Upper lobe of left lung (tissue), 6 donors: ENCODE data around the gene GALNT2. TPM values are rescaled to one million over a fixed set of nuclear protein-coding genes. Genes with fewer than 3 reads are reported as not detected.

Experiments
- ATAC-seq, 2 donors: fragments of 200-7000 bp; cut with Tn5 transposase; one replicate each; pipeline ENCODE4 v1.9.1; 2022; ENCODE audit warnings: mild to moderate bottlenecking in 2 of 2, moderate library complexity in 2 of 2; ENCODE audit not compliant: low FRiP score in 2 of 2
- DNase-seq, 2 donors: peaks; one replicate each; pipeline ENCODE4 v3.0.0-alpha.2; 2019 to 2020
- H3K27ac ChIP-seq, 4 donors: fragments of 200-600 bp; sonication (generic); one replicate each; pipeline ENCODE4 v1.5.1; 2016 to 2019
- H3K27me3 ChIP-seq, 4 donors: fragments of 200-600 bp; sonication (generic); one replicate each; pipeline ENCODE4 v1.5.1; 2017 to 2019
- H3K36me3 ChIP-seq, 4 donors: fragments of 200-600 bp; sonication (generic); one replicate each; pipeline ENCODE4 v1.5.1; 2016 to 2019
- H3K4me1 ChIP-seq, 4 donors: fragments of 200-600 bp; sonication (generic); one replicate each; pipeline ENCODE4 v1.5.1; 2018 to 2019
- H3K4me3 ChIP-seq, 4 donors: fragments of 200-600 bp; sonication (generic); one replicate each; pipeline ENCODE4 v1.5.1; 2017 to 2019; ENCODE audit warnings: mild to moderate bottlenecking in 2 of 4, moderate library complexity in 1 of 4
- H3K9me3 ChIP-seq, 4 donors: fragments of 200-600 bp; sonication (generic); one replicate each; pipeline ENCODE4 v1.5.1; 2018 to 2019
- EP300 ChIP-seq, 4 donors: sonication (generic); formaldehyde crosslinking; IDR thresholded peaks; one replicate each; pipeline ENCODE4 v1.5.1; 2017; ENCODE audit warnings: antibody characterized with exemption in 4 of 4, control low read depth in 2 of 4
- POLR2A ChIP-seq, 4 donors: fragments of 450-650 bp; IDR thresholded peaks; one replicate each; pipeline ENCODE4 v1.5.1; 2016 to 2017; ENCODE audit warnings: antibody characterized with exemption in 4 of 4, mild to moderate bottlenecking in 2 of 4
- POLR2AphosphoS5 ChIP-seq, 2 donors: sonication (generic); formaldehyde crosslinking; IDR thresholded peaks; one replicate each; pipeline ENCODE4 v1.5.1; 2017; ENCODE audit warnings: antibody characterized with exemption in 2 of 2
- WGBS, 2 donors: methylation state at CpG; one replicate each; pipeline ENCODE4 v1.1.5; 2017 to 2018; 5-methylcytosine and 5-hydroxymethylcytosine counted together
- total RNA-seq, 6 donors: library from RNA; depleted of rRNA in 4 of 6; stranded (reverse); fragments of >200 nt in 4 of 6; gene quantifications; one replicate each; pipeline versions ENCODE4 v1.1.0 to v1.2.1, GENCODE V29; 2016 to 2021
- TF ChIP-seq, protein P1 (sequence below), 6 experiments: fragments of 450-650 bp in 4 of 6; fragments of 200-600 bp in 2 of 6; sonication (generic) in 2 of 6; IDR thresholded peaks; one replicate each; pipeline ENCODE4 v1.5.1; 2016 to 2019; ENCODE audit warnings: antibody characterized with exemption in 6 of 6
- donor health status: DM: no; HTN: no; CAD: no; lungs with moderate emphysema.
- donor health status: DM: no; HTN: yes; CAD: no; lungs with severe emphysema.

GALNT2 gene
- total RNA-seq, 6 donors from 2014 or later: 51.3 to 62.3 (median 56.2) TPM

DNA sequence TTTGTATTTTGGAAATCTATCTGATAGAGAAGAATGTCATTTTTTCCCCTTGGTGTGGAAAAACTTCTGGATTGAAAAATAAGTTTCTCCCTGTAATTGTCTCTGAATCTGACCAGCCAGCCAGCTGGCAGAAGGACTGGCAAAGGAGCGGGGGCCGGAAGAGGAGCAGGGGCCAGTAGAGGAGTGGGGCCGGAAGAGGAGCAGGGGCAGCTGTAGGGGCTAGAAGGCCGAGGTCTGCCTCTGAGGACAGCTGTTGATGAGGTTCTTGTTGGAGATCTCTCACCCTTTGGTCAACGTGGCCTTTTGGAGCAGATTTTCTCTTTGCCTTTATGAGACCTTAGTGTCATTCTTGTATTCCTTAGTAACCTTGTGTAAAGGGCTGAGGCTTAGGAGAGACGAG is 121.8 kb downstream of the GALNT2 start:
- H3K9me3 ChIP-seq: no peaks in the 10 kb centered on the region
- no peak for DNase-seq
- H3K27ac ChIP-seq: peak overlapping the region in 2 of 4 donors; percentile 27 to 83
- TF ChIP-seq POLR2A (IDR thresholded peaks at IDR 0.05) (no peak), POLR2AphosphoS5 (IDR thresholded peaks at IDR 0.05) (no peak), EP300 (IDR thresholded peaks at IDR 0.05) (no peak)
- TF ChIP-seq, protein P1, sequence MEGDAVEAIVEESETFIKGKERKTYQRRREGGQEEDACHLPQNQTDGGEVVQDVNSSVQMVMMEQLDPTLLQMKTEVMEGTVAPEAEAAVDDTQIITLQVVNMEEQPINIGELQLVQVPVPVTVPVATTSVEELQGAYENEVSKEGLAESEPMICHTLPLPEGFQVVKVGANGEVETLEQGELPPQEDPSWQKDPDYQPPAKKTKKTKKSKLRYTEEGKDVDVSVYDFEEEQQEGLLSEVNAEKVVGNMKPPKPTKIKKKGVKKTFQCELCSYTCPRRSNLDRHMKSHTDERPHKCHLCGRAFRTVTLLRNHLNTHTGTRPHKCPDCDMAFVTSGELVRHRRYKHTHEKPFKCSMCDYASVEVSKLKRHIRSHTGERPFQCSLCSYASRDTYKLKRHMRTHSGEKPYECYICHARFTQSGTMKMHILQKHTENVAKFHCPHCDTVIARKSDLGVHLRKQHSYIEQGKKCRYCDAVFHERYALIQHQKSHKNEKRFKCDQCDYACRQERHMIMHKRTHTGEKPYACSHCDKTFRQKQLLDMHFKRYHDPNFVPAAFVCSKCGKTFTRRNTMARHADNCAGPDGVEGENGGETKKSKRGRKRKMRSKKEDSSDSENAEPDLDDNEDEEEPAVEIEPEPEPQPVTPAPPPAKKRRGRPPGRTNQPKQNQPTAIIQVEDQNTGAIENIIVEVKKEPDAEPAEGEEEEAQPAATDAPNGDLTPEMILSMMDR (IDR thresholded peaks at IDR 0.05): no peak
- no peak for ATAC-seq
- no peaks in the 10 kb centered on the region for H3K36me3 ChIP-seq
- WGBS, 2 donors: 84 to 96% methylated on average over 6 of the region's 6 CpGs
- no peak overlapping the region for H3K4me3 ChIP-seq
- H3K27me3 ChIP-seq: no peaks in the 10 kb centered on the region
- H3K4me1 ChIP-seq: peaks cover 32 to 55% (median 45%) of the 10 kb centered on the region in 4 donors

DNA sequence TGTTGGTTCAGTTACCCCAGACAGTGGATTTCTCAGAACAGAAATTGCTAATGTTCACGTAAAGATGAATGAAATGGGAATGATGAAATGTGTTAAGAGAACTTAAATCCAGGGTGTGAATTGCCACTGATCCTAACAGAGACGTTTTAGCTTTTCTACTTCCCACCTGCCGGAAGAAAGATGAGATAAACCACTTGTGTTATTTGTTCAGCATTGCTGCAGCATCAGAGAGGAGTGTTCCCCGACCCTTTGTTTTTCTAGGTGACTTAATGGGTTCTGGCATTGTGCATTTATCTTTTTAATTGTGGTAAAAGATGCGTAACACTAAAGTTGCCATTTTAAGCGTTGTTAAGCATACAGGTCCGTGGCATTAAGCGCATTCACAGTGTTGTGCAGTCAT is 122.3 kb downstream of the GALNT2 start:
- Histone ChIP-seq H3K9me3 (no peaks in the 10 kb centered on the region), H3K36me3 (no peaks in the 10 kb centered on the region), H3K27ac (peak overlapping the region in 2 of 4 donors; percentile 27 to 83), H3K4me3 (no peak overlapping the region), H3K27me3 (no peaks in the 10 kb centered on the region), H3K4me1 (peaks cover 32 to 54% (median 45%) of the 10 kb centered on the region in 4 donors)
- TF ChIP-seq POLR2A (IDR thresholded peaks at IDR 0.05): no peak
- DNase-seq (no peak), ATAC-seq (no peak)
- 80 to 81% methylated on average over 8 of the region's 8 CpGs for WGBS, 2 donors

DNA sequence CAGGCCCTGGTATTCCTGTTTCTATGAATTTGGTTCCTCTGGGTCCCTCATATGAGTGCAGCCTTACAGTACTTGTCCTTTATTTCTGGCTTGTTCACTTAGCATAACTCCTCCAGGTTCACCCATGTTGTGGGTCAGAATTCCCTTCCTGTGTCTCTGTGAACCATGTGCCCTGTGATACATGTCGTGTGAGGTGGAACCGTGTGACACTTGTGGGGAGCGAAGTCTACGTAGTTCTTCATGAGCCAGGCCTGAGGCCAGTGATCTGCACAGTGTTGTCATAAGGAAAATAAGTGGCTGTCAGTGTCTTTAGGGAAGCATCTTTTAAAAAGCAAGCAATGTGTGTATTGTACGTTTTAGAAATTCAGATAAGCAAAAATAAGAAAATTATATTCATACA is 122.8 kb downstream of the GALNT2 start:
- no peaks in the 10 kb centered on the region for H3K9me3 ChIP-seq
- TF ChIP-seq POLR2AphosphoS5 (IDR thresholded peaks at IDR 0.05): no peak
- TF ChIP-seq EP300 (IDR thresholded peaks at IDR 0.05): no peak
- TF ChIP-seq, protein P1 (IDR thresholded peaks at IDR 0.05): no peak
- TF ChIP-seq POLR2A (IDR thresholded peaks at IDR 0.05): no peak
- WGBS, 2 donors: 90 to 91% methylated on average over 5 of the region's 5 CpGs
- no peak overlapping the region for H3K4me3 ChIP-seq
- DNase-seq (no peak), ATAC-seq (no peak)
- H3K4me1 ChIP-seq: peaks cover 32 to 51% (median 45%) of the 10 kb centered on the region in 4 donors
- no peaks in the 10 kb centered on the region for H3K36me3 ChIP-seq
- no peaks in the 10 kb centered on the region for H3K27me3 ChIP-seq
- peak overlapping the region in 3 of 4 donors; percentile 50 to 83 (median 82) for H3K27ac ChIP-seq

DNA sequence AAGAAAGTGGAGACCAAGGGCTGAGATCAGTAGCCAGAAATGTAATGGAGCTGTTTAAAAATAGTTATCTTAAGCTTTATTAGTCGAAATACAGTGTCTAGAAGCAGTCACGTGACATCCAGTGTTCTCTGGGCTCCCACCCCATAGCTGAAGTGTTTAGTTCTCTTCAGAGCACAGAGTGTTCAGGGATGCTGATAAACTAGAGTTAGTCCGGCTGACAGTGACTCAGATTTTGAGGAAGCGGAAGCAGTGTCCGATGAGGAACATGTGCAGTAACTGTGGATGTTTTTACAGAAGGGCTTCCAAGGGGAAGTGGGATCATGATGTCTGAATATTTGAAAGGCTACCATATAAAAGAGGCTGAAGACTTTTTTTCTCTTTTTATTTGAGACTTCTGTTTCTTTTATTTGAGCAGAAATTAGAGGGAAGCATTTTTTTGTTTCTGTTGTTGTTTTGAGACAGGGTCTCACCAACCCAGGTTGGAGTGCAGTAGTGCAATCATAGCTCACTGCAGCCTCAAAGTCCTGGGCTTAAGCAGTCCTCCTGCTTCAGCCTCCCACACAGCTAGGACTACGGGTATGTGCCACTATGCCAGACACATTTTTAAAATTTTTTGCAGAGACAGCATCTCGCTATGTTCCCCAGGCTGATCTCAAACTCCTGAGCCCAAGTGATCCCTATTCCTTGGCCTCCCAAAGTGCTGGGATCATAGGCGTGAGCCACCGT is 124.2 kb downstream of the GALNT2 start:
- ATAC-seq (peak; percentile 84 to 93), DNase-seq (peak in 1 of 2 donors; percentile 93)
- no peaks in the 10 kb centered on the region for H3K9me3 ChIP-seq
- no peak overlapping the region for H3K4me3 ChIP-seq
- H3K27ac ChIP-seq: peak overlapping the region; percentile 50 to 83 (median 78)
- H3K36me3 ChIP-seq: no peaks in the 10 kb centered on the region
- TF ChIP-seq, protein P1 (IDR thresholded peaks at IDR 0.05): no peak
- peak in 1 of 4 donors; percentile 33 for TF ChIP-seq POLR2A (IDR thresholded peaks at IDR 0.05)
- peak; percentile 38 to 75 for TF ChIP-seq POLR2AphosphoS5 (IDR thresholded peaks at IDR 0.05)
- peak in 1 of 4 donors; percentile 98 for TF ChIP-seq EP300 (IDR thresholded peaks at IDR 0.05)
- H3K27me3 ChIP-seq: no peaks in the 10 kb centered on the region
- H3K4me1 ChIP-seq: peaks cover 26 to 38% (median 34%) of the 10 kb centered on the region in 4 donors
- WGBS, 2 donors: 48 to 72% methylated on average over 9 of the region's 9 CpGs

DNA sequence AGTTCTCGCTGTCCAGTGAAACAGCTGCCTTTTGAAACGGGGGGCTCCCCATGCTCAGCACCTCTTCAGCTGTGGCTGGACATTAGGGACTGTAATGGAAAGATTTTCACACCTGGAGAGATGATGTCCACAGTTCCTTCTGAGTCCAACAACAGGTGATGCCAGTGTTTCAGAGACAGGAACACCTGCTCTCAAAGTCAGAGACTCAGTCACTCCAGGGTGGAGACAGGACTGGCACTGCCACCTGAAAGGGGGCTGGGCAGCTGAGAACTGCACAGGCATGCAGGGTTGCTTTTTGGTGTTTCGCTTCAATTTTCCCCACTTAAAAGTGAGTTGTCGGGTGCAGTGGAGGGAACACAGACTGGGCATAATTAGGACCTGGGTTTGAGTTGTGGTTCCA is 124.8 kb downstream of the GALNT2 start:
- no peak for ATAC-seq
- Histone ChIP-seq H3K27me3 (no peaks in the 10 kb centered on the region), H3K4me1 (peaks cover 20 to 32% (median 28%) of the 10 kb centered on the region in 4 donors), H3K4me3 (no peak overlapping the region), H3K36me3 (no peaks in the 10 kb centered on the region), H3K27ac (peak overlapping the region; percentile 50 to 83 (median 74)), H3K9me3 (no peaks in the 10 kb centered on the region)
- WGBS, 2 donors: 81 to 94% methylated on average over 4 of the region's 4 CpGs
- DNase-seq: no peak
- TF ChIP-seq EP300 (IDR thresholded peaks at IDR 0.05): no peak
- TF ChIP-seq, protein P1 (IDR thresholded peaks at IDR 0.05): no peak
- no peak for TF ChIP-seq POLR2AphosphoS5 (IDR thresholded peaks at IDR 0.05)
- no peak for TF ChIP-seq POLR2A (IDR thresholded peaks at IDR 0.05)
